RPMI7951 (cell line): ENCODE results near the gene HEMGN. TPM values are rescaled to one million over a fixed set of nuclear protein-coding genes. Genes with fewer than 3 reads are reported as not detected.

ENCODE experiments used
- DNase-seq: peaks from one replicate; pipeline ENCODE4 v3.0.0-alpha.2; 2012; ENCODE audit warnings: low read depth
- total RNA-seq: library from RNA; depleted of rRNA; stranded (reverse); fragments of >200 nt; shearing (Covaris generic); gene quantifications from 2 replicates; pipeline ENCODE4 v1.2.3, GENCODE V29; 2014; rRNA removed

HEMGN gene
- total RNA-seq, 1 experiment from 2014 or later, result not detected

- peak; percentile 47 for DNase-seq
Measured at GRCh38 chr9:97895695-97896332, 42.2 kb downstream of the HEMGN start.

DNA sequence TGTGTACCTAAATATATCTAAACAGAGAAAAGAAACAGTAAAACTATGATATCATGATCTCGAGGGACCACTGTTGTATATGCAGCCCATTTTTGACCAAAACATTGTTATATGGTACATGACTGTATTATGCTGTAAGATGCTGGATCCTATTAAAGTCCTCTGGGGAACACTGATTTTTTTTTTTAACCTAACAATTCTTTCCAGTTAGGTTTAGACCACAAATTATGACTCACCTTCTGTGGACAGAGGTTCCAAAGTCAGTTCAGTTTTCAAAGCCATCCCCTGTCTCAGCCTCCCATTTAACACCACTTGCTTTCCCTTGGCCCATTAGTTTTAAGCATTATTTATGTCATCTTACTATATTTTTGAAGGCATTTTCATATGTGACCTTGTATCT lies 42.8 kb downstream of the HEMGN start:
- DNase-seq, result peak; percentile 40

- no peak for DNase-seq
Measured at GRCh38 chr9:97892421-97892820, 45.6 kb downstream of the HEMGN start.

- no peak for DNase-seq
Measured at GRCh38 chr9:97891736-97892135, 46.2 kb downstream of the HEMGN start.

DNA sequence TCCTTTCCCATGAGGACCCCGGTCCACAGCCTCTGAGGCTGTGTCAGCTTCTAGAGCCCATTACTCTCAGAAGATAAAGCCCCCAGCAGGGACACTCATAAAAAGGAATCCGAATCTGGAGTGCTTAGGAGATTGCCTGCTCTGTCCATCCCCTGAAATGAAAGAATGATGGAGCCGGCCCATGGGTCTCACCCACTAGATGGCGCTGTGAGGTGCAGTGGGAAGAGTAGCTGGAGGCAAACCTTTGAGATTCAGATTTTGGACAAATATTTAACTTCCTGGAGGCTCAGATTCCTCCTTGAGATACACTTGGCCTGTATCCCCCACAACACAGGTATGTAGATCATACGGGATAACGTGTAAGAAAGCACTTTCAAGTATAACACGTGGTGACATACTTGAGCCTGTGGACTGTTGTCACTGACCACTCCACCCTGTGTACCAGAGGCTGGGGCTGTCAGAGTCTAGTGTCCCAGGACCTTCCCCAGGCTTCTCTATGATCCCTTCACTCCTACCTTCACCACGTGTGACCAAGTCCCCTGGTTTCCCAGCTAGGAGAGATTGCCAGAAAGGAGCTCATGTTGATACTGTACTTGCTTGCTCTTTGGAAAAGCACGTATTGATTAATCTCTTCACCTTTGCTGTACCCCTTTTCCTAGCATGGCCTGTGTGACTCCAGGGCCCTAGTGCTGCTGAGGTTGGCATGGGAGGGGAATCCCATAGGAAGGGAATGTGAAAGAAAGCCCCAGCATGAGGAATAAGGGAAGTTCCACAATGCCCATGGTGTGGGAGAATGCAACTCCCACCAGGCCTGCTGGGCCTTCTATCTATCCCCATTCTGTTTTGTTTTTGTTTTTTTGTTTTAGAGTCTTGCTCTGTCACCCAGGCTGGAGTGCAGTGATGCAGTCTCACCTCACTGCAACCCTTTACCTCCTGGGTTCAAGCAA lies 47.8 kb downstream of the HEMGN start:
- DNase-seq, result peak; percentile 29

GRCh38 chr9:97880336-97880735 lies 57.6 kb downstream of the HEMGN start:
- DNase-seq, result peak; percentile 67

Other genes starting within 250 kb of the HEMGN start
- gene XPA, start 240.8 kb downstream of the HEMGN start, total RNA-seq, result 9.5 and 10.5 TPM in 2 replicates
- not detected in 2 replicates for gene FOXE1, start 84.9 kb downstream of the HEMGN start, total RNA-seq
- 16.9 and 22.9 TPM in 2 replicates for gene TRMO, start 15.7 kb downstream of the HEMGN start, total RNA-seq
- 12.4 and 12.7 TPM in 2 replicates for gene ANP32B, start 45.2 kb upstream of the HEMGN start, total RNA-seq
- 109 and 140 TPM in 2 replicates for gene NANS, start 118.6 kb upstream of the HEMGN start, total RNA-seq
- gene TRIM14, start 181.1 kb upstream of the HEMGN start, total RNA-seq, result 11.1 and 15.1 TPM in 2 replicates